H1 (cell line): ENCODE measurements around the gene TBC1D4. TPM values are rescaled to one million over a fixed set of nuclear protein-coding genes. Genes with fewer than 3 reads are reported as not detected.

Experiments used
- CTCF ChIA-PET: fragments of 300-600 bp; sonication (Branson Sonifier 250); formaldehyde crosslinking; loops from one replicate; lab custom pipeline; 2021; ENCODE audit not compliant: partially characterized antibody; lab: Charles Lee
- POLR2A ChIA-PET: fragments of 300-600 bp; sonication (Branson Sonifier 250); formaldehyde crosslinking; loops from one replicate; lab custom pipeline; 2021; ENCODE audit warnings: inconsistent platforms; ENCODE audit not compliant: partially characterized antibody; lab: Charles Lee
- DNase-seq, 2 experiments: peaks; one replicate each; pipeline versions ENCODE4 v3.0.0 to v3.0.0-alpha.2; 2010 to 2022; ENCODE audit warnings: low spot score in 2 of 2, low read depth in 1 of 2, mixed read lengths in 1 of 2
- FAIRE-seq: peaks from 2 replicates; lab custom pipeline; 2011; peaks lifted over from hg19 to GRCh38; lab: Jason Lieb, UNC
- H2AFZ ChIP-seq: 2 replicates; pipeline ENCODE4 v1.8.1; 2012; ENCODE audit warnings: low read length, inconsistent platforms
- H2AK5ac ChIP-seq: 2 replicates; pipeline ENCODE4 v1.6.1; 2013; ENCODE audit warnings: low read depth, low read length
- H2BK120ac ChIP-seq: replicated peaks from 2 replicates; pipeline ENCODE3; 2013; ENCODE audit warnings: low read depth, low read length, inconsistent platforms
- H2BK12ac ChIP-seq: 2 replicates; pipeline ENCODE4 v1.6.1; 2013; ENCODE audit warnings: low read depth, low read length
- H2BK15ac ChIP-seq: 2 replicates; pipeline ENCODE4 v1.6.1; 2013; ENCODE audit warnings: low read length
- H2BK20ac ChIP-seq: 2 replicates; pipeline ENCODE4 v1.6.1; 2013; ENCODE audit warnings: low read length
- H2BK5ac ChIP-seq: 2 replicates; pipeline ENCODE4 v1.6.1; 2013; ENCODE audit warnings: low read depth, low read length
- H3K14ac ChIP-seq: 2 replicates; pipeline ENCODE4 v1.6.1; 2013; ENCODE audit warnings: inconsistent platforms; ENCODE audit not compliant: insufficient read length
- H3K18ac ChIP-seq: 2 replicates; pipeline ENCODE4 v1.6.1; 2013; ENCODE audit warnings: low read length; ENCODE audit errors: extremely low read depth
- H3K23ac ChIP-seq: 2 replicates; pipeline ENCODE4 v1.6.1; 2013; ENCODE audit warnings: inconsistent platforms; ENCODE audit not compliant: insufficient read length
- H3K23me2 ChIP-seq: 2 replicates; pipeline ENCODE4 v1.6.1; 2013; ENCODE audit warnings: low read depth, low read length
- H3K27ac ChIP-seq: 2 replicates; pipeline ENCODE4 v1.6.1; 2011; ENCODE audit warnings: low read depth, low read length, inconsistent platforms
- H3K27me3 ChIP-seq, 4 experiments: replicated peaks in 1 of 4; 1 replicate in 1 of 4; 2 replicates in 3 of 4; pipeline versions ENCODE4 v1.6.1 to v1.8.1; 2011 to 2013; ENCODE audit warnings: low read length in 3 of 4, mild to moderate bottlenecking in 3 of 4, inconsistent platforms in 2 of 4, mixed read lengths in 2 of 4, moderate library complexity in 1 of 4; ENCODE audit not compliant: control insufficient read depth in 3 of 4, insufficient read depth in 3 of 4; ENCODE audit errors: extremely low read depth in 1 of 4
- H3K36me3 ChIP-seq, 4 experiments: 2 replicates each; pipeline versions ENCODE4 v1.6.1 to v1.8.1; 2011 to 2013; ENCODE audit warnings: mild to moderate bottlenecking in 4 of 4, low read length in 3 of 4, moderate library complexity in 2 of 4, control low read depth in 1 of 4, inconsistent platforms in 1 of 4; ENCODE audit not compliant: insufficient read depth in 4 of 4, control insufficient read depth in 2 of 4
- H3K4ac ChIP-seq: replicated peaks from 2 replicates; pipeline ENCODE3; 2013; ENCODE audit warnings: low read length, low read depth, mixed read lengths, inconsistent platforms; ENCODE audit not compliant: insufficient read length
- H3K4me1 ChIP-seq, 4 experiments: replicated peaks in 1 of 4; 1 replicate in 1 of 4; 2 replicates in 3 of 4; pipeline versions ENCODE4 v1.6.1 to v1.8.1; 2011 to 2013; ENCODE audit warnings: low read length in 3 of 4, inconsistent platforms in 2 of 4, mixed read lengths in 1 of 4; ENCODE audit not compliant: insufficient read depth in 4 of 4, control insufficient read depth in 3 of 4
- H3K4me2 ChIP-seq, 2 experiments: 2 replicates each; pipeline versions ENCODE4 v1.6.1 to v1.8.1; 2011 to 2013; ENCODE audit warnings: low read depth in 2 of 2, low read length in 2 of 2, control low read depth in 1 of 2, inconsistent platforms in 1 of 2, mild to moderate bottlenecking in 1 of 2; ENCODE audit not compliant: insufficient read depth in 1 of 2
- H3K4me3 ChIP-seq, 4 experiments: fragments of 200-600, 300-600 bp in 1 of 4; sonication (generic), shearing (Covaris generic), sonication (Bioruptor Twin) in 1 of 4; 2 replicates each; pipeline versions ENCODE4 v1.5.1 to v1.8.1; 2011 to 2016; ENCODE audit warnings: low read length in 4 of 4, low read depth in 3 of 4, control low read depth in 2 of 4, inconsistent platforms in 2 of 4, mild to moderate bottlenecking in 2 of 4, mixed read lengths in 1 of 4, moderate library complexity in 1 of 4; ENCODE audit not compliant: insufficient read depth in 2 of 4; ENCODE audit errors: extremely low read depth in 1 of 4
- H3K56ac ChIP-seq: replicated peaks from 2 replicates; pipeline ENCODE3; 2013; ENCODE audit warnings: low read depth, mild to moderate bottlenecking, mixed read lengths, low read length, inconsistent platforms; ENCODE audit not compliant: insufficient read length
- H3K79me1 ChIP-seq: 2 replicates; pipeline ENCODE4 v1.6.1; 2013; ENCODE audit warnings: low read depth, low read length, control low read depth
- H3K79me2 ChIP-seq, 2 experiments: 2 replicates each; pipeline versions ENCODE4 v1.6.1 to v1.8.1; 2012 to 2013; ENCODE audit warnings: low read length in 2 of 2, mild to moderate bottlenecking in 2 of 2, inconsistent platforms in 1 of 2; ENCODE audit not compliant: insufficient read depth in 2 of 2, control insufficient read depth in 1 of 2
- H3K9ac ChIP-seq, 4 experiments: replicated peaks in 1 of 4; 1 replicate in 1 of 4; 2 replicates in 3 of 4; pipeline versions ENCODE4 v1.6.1 to v1.8.1; 2011 to 2013; ENCODE audit warnings: low read depth in 3 of 4, low read length in 3 of 4, control low read depth in 2 of 4, mild to moderate bottlenecking in 2 of 4, moderate library complexity in 2 of 4, inconsistent platforms in 1 of 4; ENCODE audit errors: extremely low read depth in 1 of 4
- H3K9me3 ChIP-seq, 2 experiments: 2 replicates each; pipeline versions ENCODE4 v1.6.1 to v1.8.1; 2012 to 2013; ENCODE audit warnings: mild to moderate bottlenecking in 2 of 2, moderate library complexity in 2 of 2, control low read depth in 1 of 2, inconsistent platforms in 1 of 2, low read depth in 1 of 2, low read length in 1 of 2, mixed read lengths in 1 of 2; ENCODE audit not compliant: insufficient read depth in 2 of 2
- H4K20me1 ChIP-seq, 2 experiments: replicated peaks in 1 of 2; 2 replicates each; pipeline versions ENCODE3 to v1.8.1; 2011 to 2013; ENCODE audit warnings: inconsistent platforms in 2 of 2, low read length in 2 of 2, mild to moderate bottlenecking in 1 of 2; ENCODE audit not compliant: insufficient read depth in 2 of 2, control insufficient read depth in 1 of 2
- H4K5ac ChIP-seq: 2 replicates; pipeline ENCODE4 v1.6.1; 2013; ENCODE audit warnings: low read length, low read depth, mixed read lengths, inconsistent platforms; ENCODE audit not compliant: insufficient read length
- H4K8ac ChIP-seq: 2 replicates; pipeline ENCODE4 v1.8.0; 2013; ENCODE audit warnings: mild to moderate bottlenecking, moderate library complexity, low read length, inconsistent platforms; ENCODE audit not compliant: insufficient read depth; ENCODE audit errors: extremely low read depth
- H4K91ac ChIP-seq: replicated peaks from 2 replicates; pipeline ENCODE3; 2013; ENCODE audit warnings: low read length, mixed read lengths, inconsistent platforms; ENCODE audit not compliant: insufficient read length
- ATF2 ChIP-seq: IDR thresholded peaks from 2 replicates; pipeline ENCODE4 v1.6.1; 2012; ENCODE audit warnings: low read length, inconsistent platforms
- E2F6 ChIP-seq: IDR thresholded peaks from 2 replicates; pipeline ENCODE4 v1.6.1; 2012; ENCODE audit warnings: inconsistent platforms
- HDAC2 ChIP-seq, 2 experiments: fragments of 300-600 bp in 1 of 2; sonication (generic) in 1 of 2; IDR thresholded peaks; 2 replicates each; pipeline ENCODE4 v1.6.1; 2011 to 2012; ENCODE audit warnings: low read depth in 2 of 2, low read length in 2 of 2, mild to moderate bottlenecking in 2 of 2, moderate library complexity in 2 of 2, borderline replicate concordance in 1 of 2, inconsistent platforms in 1 of 2
- JUN ChIP-seq: IDR thresholded peaks from 2 replicates; pipeline ENCODE4 v1.6.1; 2011; ENCODE audit warnings: low read depth, mild to moderate bottlenecking, improper control_type of control experiment, low read length
- JUND ChIP-seq: IDR thresholded peaks from 2 replicates; pipeline ENCODE4 v1.6.1; 2011; ENCODE audit warnings: mild to moderate bottlenecking, improper control_type of control experiment, low read length
- KDM1A ChIP-seq: fragments of 200-600, 300-600 bp; sonication (generic); IDR thresholded peaks from 2 replicates; pipeline ENCODE4 v1.7.1; 2016; ENCODE audit warnings: mild to moderate bottlenecking, low read length, borderline replicate concordance
- MAX ChIP-seq: IDR thresholded peaks from 2 replicates; pipeline ENCODE4 v1.6.1; 2012; ENCODE audit warnings: inconsistent platforms
- POLR2A ChIP-seq, 2 experiments: IDR thresholded peaks; 1 replicate in 1 of 2; 2 replicates in 1 of 2; pipeline ENCODE4 v1.6.1; 2011; ENCODE audit warnings: low read depth in 2 of 2, low read length in 2 of 2, mild to moderate bottlenecking in 2 of 2; ENCODE audit errors: control extremely low read depth in 1 of 2
- SIX5 ChIP-seq: IDR thresholded peaks from 2 replicates; pipeline ENCODE4 v1.6.1; 2011; ENCODE audit warnings: mild to moderate bottlenecking, low read depth, low read length
- TAF1 ChIP-seq: IDR thresholded peaks from 2 replicates; pipeline ENCODE4 v1.6.1; 2011; ENCODE audit warnings: mild to moderate bottlenecking, low read depth, low read length
- TAF7 ChIP-seq: optimal IDR thresholded peaks from 2 replicates; pipeline ENCODE3; 2011; ENCODE audit warnings: low read depth, mild to moderate bottlenecking, inconsistent platforms, low read length, moderate library complexity, borderline replicate concordance
- WGBS, 2 experiments: shearing (Covaris generic) in 1 of 2; methylation state at CpG; one replicate each; pipeline versions ENCODE4 v1.1.6 to v1.1.7; 2013 to 2015; ENCODE audit warnings: low lambda C conversion rate in 2 of 2, mixed read lengths in 2 of 2, inconsistent platforms in 1 of 2, low coverage in 1 of 2, missing lambda C conversion rate in 1 of 2; ENCODE audit not compliant: insufficient replicate concordance in 2 of 2, insufficient coverage in 1 of 2, insufficient read length in 1 of 2; ENCODE audit errors: extremely low coverage in 1 of 2, missing lambda C conversion rate in 1 of 2; 5-methylcytosine and 5-hydroxymethylcytosine counted together
- polyA plus RNA-seq, 7 experiments: library from polyadenylated mRNA; depleted of rRNA in 3 of 7; stranded (reverse) in 5 of 7; unstranded in 2 of 7; fragments of >200 nt in 5 of 7; fragments of 200-250 nt in 2 of 7; gene quantifications; 1 replicate in 5 of 7; 2 replicates in 1 of 7; 4 replicates in 1 of 7; pipeline versions ENCODE4 v1.2.1 to v1.2.3, GENCODE V29; 2011 to 2013; ENCODE audit warnings: missing spikeins in 2 of 7, mixed read lengths in 2 of 7
- total RNA-seq: library from RNA; stranded (reverse); fragmentation: NEBNext Ultra II Directional; extraction: Animal tissue kit (Norgen Biotek cat#: 25700); gene quantifications from 2 replicates; pipeline ENCODE4 v1.2.1, GENCODE V29; 2021

The TBC1D4 gene
- total and polyA plus RNA-seq, 2 of the 8 experiments (the other 6 are each of a cell fraction or from before 2014, with no cell fraction given) = 16.7 to 39.0 TPM

- Histone ChIP-seq H3K56ac (no peak overlapping the region), H3K9ac (no peak overlapping the region), H3K23ac (no peak overlapping the region), H3K4me3 (no peak overlapping the region), H3K27me3 (no peaks in the 10 kb centered on the region), H3K18ac (no peak overlapping the region), H4K20me1 (no peaks in the 10 kb centered on the region), H2BK20ac (no peak overlapping the region), H3K23me2 (no peaks in the 10 kb centered on the region), H2AFZ (no peak overlapping the region), H3K4me1 (0 out of 7 replicates have a peak, but pooled peaks cover 0 to 2% (median 0%) of the 10 kb centered on the region in 4 experiments), H2BK15ac (no peak overlapping the region), H4K8ac (no peak overlapping the region), H4K5ac (no peak overlapping the region), H3K4ac (no peak overlapping the region), H3K9me3 (no peaks in the 10 kb centered on the region), H2AK5ac (no peak overlapping the region), H3K79me1 (no peaks in the 10 kb centered on the region), H3K4me2 (no peak overlapping the region), H2BK5ac (no peak overlapping the region), H2BK12ac (no peak overlapping the region), H3K27ac (no peak overlapping the region), H3K36me3 (no peaks in the 10 kb centered on the region), H3K79me2 (no peaks in the 10 kb centered on the region), H2BK120ac (no peak overlapping the region), H4K91ac (no peak overlapping the region), H3K14ac (no peak overlapping the region)
- 89% methylated on average over 8 of the region's 8 CpGs; no CpG with 5 or more reads in 1 of the 2 experiments for WGBS, 2 experiments
- DNase-seq (no peak), FAIRE-seq (no peak)
- ChIA-PET POLR2A (no interaction called here), CTCF (interaction anchor here (0.6 kb wide), 1 partner anchor 1043 kb away, joined by 3 read pairs; no protein-coding TSS in a partner anchor)
- TF ChIP-seq POLR2A (IDR thresholded peaks at IDR 0.05; ENCODE audit: control extremely low read depth in 1 of 2, low read depth in 2 of 2, low read length in 2 of 2) (no peak), SIX5 (no peak), JUN (no peak), MAX (no peak), TAF1 (no peak), ATF2 (no peak), KDM1A (no peak), HDAC2 (IDR thresholded peaks at IDR 0.05; ENCODE audit: borderline replicate concordance in 1 of 2, low read depth in 2 of 2, low read length in 2 of 2) (no peak), E2F6 (no peak), TAF7 (no peak), JUND (no peak)
These were observed 171.9 kb downstream of the TBC1D4 start for GRCh38 chr13:75309981-75310580.
